H1 (cell line): ENCODE results near the gene TGM2. TPM values are rescaled to one million over a fixed set of nuclear protein-coding genes. Genes with fewer than 3 reads are reported as not detected.

Experiments used
- CTCF ChIA-PET: fragments of 300-600 bp; sonication (Branson Sonifier 250); formaldehyde crosslinking; loops from one replicate; lab custom pipeline; 2021; ENCODE audit not compliant: partially characterized antibody; lab: Charles Lee
- POLR2A ChIA-PET: fragments of 300-600 bp; sonication (Branson Sonifier 250); formaldehyde crosslinking; loops from one replicate; lab custom pipeline; 2021; ENCODE audit warnings: inconsistent platforms; ENCODE audit not compliant: partially characterized antibody; lab: Charles Lee
- DNase-seq, 2 experiments: peaks; one replicate each; pipeline versions ENCODE4 v3.0.0 to v3.0.0-alpha.2; 2010 to 2022; ENCODE audit warnings: low spot score in 2 of 2, low read depth in 1 of 2, mixed read lengths in 1 of 2
- FAIRE-seq: peaks from 2 replicates; lab custom pipeline; 2011; peaks lifted over from hg19 to GRCh38; lab: Jason Lieb, UNC
- H2AFZ ChIP-seq: 2 replicates; pipeline ENCODE4 v1.8.1; 2012; ENCODE audit warnings: low read length, inconsistent platforms
- H2AK5ac ChIP-seq: 2 replicates; pipeline ENCODE4 v1.6.1; 2013; ENCODE audit warnings: low read depth, low read length
- H2BK120ac ChIP-seq: replicated peaks from 2 replicates; pipeline ENCODE3; 2013; ENCODE audit warnings: low read depth, low read length, inconsistent platforms
- H2BK12ac ChIP-seq: 2 replicates; pipeline ENCODE4 v1.6.1; 2013; ENCODE audit warnings: low read depth, low read length
- H2BK15ac ChIP-seq: 2 replicates; pipeline ENCODE4 v1.6.1; 2013; ENCODE audit warnings: low read length
- H2BK20ac ChIP-seq: 2 replicates; pipeline ENCODE4 v1.6.1; 2013; ENCODE audit warnings: low read length
- H2BK5ac ChIP-seq: 2 replicates; pipeline ENCODE4 v1.6.1; 2013; ENCODE audit warnings: low read depth, low read length
- H3K14ac ChIP-seq: 2 replicates; pipeline ENCODE4 v1.6.1; 2013; ENCODE audit warnings: inconsistent platforms; ENCODE audit not compliant: insufficient read length
- H3K18ac ChIP-seq: 2 replicates; pipeline ENCODE4 v1.6.1; 2013; ENCODE audit warnings: low read length; ENCODE audit errors: extremely low read depth
- H3K23ac ChIP-seq: 2 replicates; pipeline ENCODE4 v1.6.1; 2013; ENCODE audit warnings: inconsistent platforms; ENCODE audit not compliant: insufficient read length
- H3K23me2 ChIP-seq: 2 replicates; pipeline ENCODE4 v1.6.1; 2013; ENCODE audit warnings: low read depth, low read length
- H3K27ac ChIP-seq: 2 replicates; pipeline ENCODE4 v1.6.1; 2011; ENCODE audit warnings: low read depth, low read length, inconsistent platforms
- H3K27me3 ChIP-seq, 4 experiments: replicated peaks in 1 of 4; 1 replicate in 1 of 4; 2 replicates in 3 of 4; pipeline versions ENCODE4 v1.6.1 to v1.8.1; 2011 to 2013; ENCODE audit warnings: low read length in 3 of 4, mild to moderate bottlenecking in 3 of 4, inconsistent platforms in 2 of 4, mixed read lengths in 2 of 4, moderate library complexity in 1 of 4; ENCODE audit not compliant: control insufficient read depth in 3 of 4, insufficient read depth in 3 of 4; ENCODE audit errors: extremely low read depth in 1 of 4
- H3K36me3 ChIP-seq, 4 experiments: 2 replicates each; pipeline versions ENCODE4 v1.6.1 to v1.8.1; 2011 to 2013; ENCODE audit warnings: mild to moderate bottlenecking in 4 of 4, low read length in 3 of 4, moderate library complexity in 2 of 4, control low read depth in 1 of 4, inconsistent platforms in 1 of 4; ENCODE audit not compliant: insufficient read depth in 4 of 4, control insufficient read depth in 2 of 4
- H3K4ac ChIP-seq: replicated peaks from 2 replicates; pipeline ENCODE3; 2013; ENCODE audit warnings: low read length, low read depth, mixed read lengths, inconsistent platforms; ENCODE audit not compliant: insufficient read length
- H3K4me1 ChIP-seq, 4 experiments: replicated peaks in 1 of 4; 1 replicate in 1 of 4; 2 replicates in 3 of 4; pipeline versions ENCODE4 v1.6.1 to v1.8.1; 2011 to 2013; ENCODE audit warnings: low read length in 3 of 4, inconsistent platforms in 2 of 4, mixed read lengths in 1 of 4; ENCODE audit not compliant: insufficient read depth in 4 of 4, control insufficient read depth in 3 of 4
- H3K4me2 ChIP-seq, 2 experiments: 2 replicates each; pipeline versions ENCODE4 v1.6.1 to v1.8.1; 2011 to 2013; ENCODE audit warnings: low read depth in 2 of 2, low read length in 2 of 2, control low read depth in 1 of 2, inconsistent platforms in 1 of 2, mild to moderate bottlenecking in 1 of 2; ENCODE audit not compliant: insufficient read depth in 1 of 2
- H3K4me3 ChIP-seq, 4 experiments: fragments of 200-600, 300-600 bp in 1 of 4; sonication (generic), shearing (Covaris generic), sonication (Bioruptor Twin) in 1 of 4; 2 replicates each; pipeline versions ENCODE4 v1.5.1 to v1.8.1; 2011 to 2016; ENCODE audit warnings: low read length in 4 of 4, low read depth in 3 of 4, control low read depth in 2 of 4, inconsistent platforms in 2 of 4, mild to moderate bottlenecking in 2 of 4, mixed read lengths in 1 of 4, moderate library complexity in 1 of 4; ENCODE audit not compliant: insufficient read depth in 2 of 4; ENCODE audit errors: extremely low read depth in 1 of 4
- H3K56ac ChIP-seq: replicated peaks from 2 replicates; pipeline ENCODE3; 2013; ENCODE audit warnings: low read depth, mild to moderate bottlenecking, mixed read lengths, low read length, inconsistent platforms; ENCODE audit not compliant: insufficient read length
- H3K79me1 ChIP-seq: 2 replicates; pipeline ENCODE4 v1.6.1; 2013; ENCODE audit warnings: low read depth, low read length, control low read depth
- H3K79me2 ChIP-seq, 2 experiments: 2 replicates each; pipeline versions ENCODE4 v1.6.1 to v1.8.1; 2012 to 2013; ENCODE audit warnings: low read length in 2 of 2, mild to moderate bottlenecking in 2 of 2, inconsistent platforms in 1 of 2; ENCODE audit not compliant: insufficient read depth in 2 of 2, control insufficient read depth in 1 of 2
- H3K9ac ChIP-seq, 4 experiments: replicated peaks in 1 of 4; 1 replicate in 1 of 4; 2 replicates in 3 of 4; pipeline versions ENCODE4 v1.6.1 to v1.8.1; 2011 to 2013; ENCODE audit warnings: low read depth in 3 of 4, low read length in 3 of 4, control low read depth in 2 of 4, mild to moderate bottlenecking in 2 of 4, moderate library complexity in 2 of 4, inconsistent platforms in 1 of 4; ENCODE audit errors: extremely low read depth in 1 of 4
- H3K9me3 ChIP-seq, 2 experiments: 2 replicates each; pipeline versions ENCODE4 v1.6.1 to v1.8.1; 2012 to 2013; ENCODE audit warnings: mild to moderate bottlenecking in 2 of 2, moderate library complexity in 2 of 2, control low read depth in 1 of 2, inconsistent platforms in 1 of 2, low read depth in 1 of 2, low read length in 1 of 2, mixed read lengths in 1 of 2; ENCODE audit not compliant: insufficient read depth in 2 of 2
- H4K20me1 ChIP-seq, 2 experiments: replicated peaks in 1 of 2; 2 replicates each; pipeline versions ENCODE3 to v1.8.1; 2011 to 2013; ENCODE audit warnings: inconsistent platforms in 2 of 2, low read length in 2 of 2, mild to moderate bottlenecking in 1 of 2; ENCODE audit not compliant: insufficient read depth in 2 of 2, control insufficient read depth in 1 of 2
- H4K5ac ChIP-seq: 2 replicates; pipeline ENCODE4 v1.6.1; 2013; ENCODE audit warnings: low read length, low read depth, mixed read lengths, inconsistent platforms; ENCODE audit not compliant: insufficient read length
- H4K8ac ChIP-seq: 2 replicates; pipeline ENCODE4 v1.8.0; 2013; ENCODE audit warnings: mild to moderate bottlenecking, moderate library complexity, low read length, inconsistent platforms; ENCODE audit not compliant: insufficient read depth; ENCODE audit errors: extremely low read depth
- H4K91ac ChIP-seq: replicated peaks from 2 replicates; pipeline ENCODE3; 2013; ENCODE audit warnings: low read length, mixed read lengths, inconsistent platforms; ENCODE audit not compliant: insufficient read length
- BACH1 ChIP-seq: IDR thresholded peaks from 2 replicates; pipeline ENCODE4 v1.6.1; 2012; ENCODE audit warnings: low read length, improper control_type of control experiment
- JUND ChIP-seq: IDR thresholded peaks from 2 replicates; pipeline ENCODE4 v1.6.1; 2011; ENCODE audit warnings: mild to moderate bottlenecking, improper control_type of control experiment, low read length
- SIX5 ChIP-seq: IDR thresholded peaks from 2 replicates; pipeline ENCODE4 v1.6.1; 2011; ENCODE audit warnings: mild to moderate bottlenecking, low read depth, low read length
- TEAD4 ChIP-seq: IDR thresholded peaks from 2 replicates; pipeline ENCODE4 v1.6.1; 2012; ENCODE audit warnings: low read depth, low read length, inconsistent platforms, mixed read lengths
- WGBS, 2 experiments: shearing (Covaris generic) in 1 of 2; methylation state at CpG; one replicate each; pipeline versions ENCODE4 v1.1.6 to v1.1.7; 2013 to 2015; ENCODE audit warnings: low lambda C conversion rate in 2 of 2, mixed read lengths in 2 of 2, inconsistent platforms in 1 of 2, low coverage in 1 of 2, missing lambda C conversion rate in 1 of 2; ENCODE audit not compliant: insufficient replicate concordance in 2 of 2, insufficient coverage in 1 of 2, insufficient read length in 1 of 2; ENCODE audit errors: extremely low coverage in 1 of 2, missing lambda C conversion rate in 1 of 2; 5-methylcytosine and 5-hydroxymethylcytosine counted together
- polyA plus RNA-seq, 7 experiments: library from polyadenylated mRNA; depleted of rRNA in 3 of 7; stranded (reverse) in 5 of 7; unstranded in 2 of 7; fragments of >200 nt in 5 of 7; fragments of 200-250 nt in 2 of 7; gene quantifications; 1 replicate in 5 of 7; 2 replicates in 1 of 7; 4 replicates in 1 of 7; pipeline versions ENCODE4 v1.2.1 to v1.2.3, GENCODE V29; 2011 to 2013; ENCODE audit warnings: missing spikeins in 2 of 7, mixed read lengths in 2 of 7
- total RNA-seq: library from RNA; stranded (reverse); fragmentation: NEBNext Ultra II Directional; extraction: Animal tissue kit (Norgen Biotek cat#: 25700); gene quantifications from 2 replicates; pipeline ENCODE4 v1.2.1, GENCODE V29; 2021

The TGM2 gene
- total and polyA plus RNA-seq, 2 of the 8 experiments (the other 6 are each of a cell fraction or from before 2014, with no cell fraction given): 0.86 to 1.0 TPM

GRCh38 chr20:38134427-38135270, 30.4 kb downstream of the TGM2 start:
- Histone ChIP-seq H4K8ac (no peak overlapping the region), H3K9me3 (no peaks in the 10 kb centered on the region), H2BK20ac (no peak overlapping the region), H3K23me2 (peaks cover 1% of the 10 kb centered on the region; the same call in 1 of the 2 replicates), H3K23ac (no peak overlapping the region), H3K4me3 (no peak overlapping the region), H3K36me3 (no peaks in the 10 kb centered on the region), H2BK15ac (no peak overlapping the region), H3K4ac (no peak overlapping the region), H4K91ac (no peak overlapping the region), H3K14ac (no peak overlapping the region), H3K4me2 (no peak overlapping the region), H4K20me1 (no peaks in the 10 kb centered on the region), H2BK5ac (no peak overlapping the region), H3K18ac (no peak overlapping the region; the same call in 1 of the 2 replicates), H3K27ac (no peak overlapping the region), H2AFZ (0 out of 2 replicates have a peak overlapping the region, but pooled peaks have one; percentile 69), H2BK12ac (peak overlapping the region; percentile 68; the same call in 1 of the 2 replicates), H3K79me2 (no peaks in the 10 kb centered on the region), H3K79me1 (no peaks in the 10 kb centered on the region), H4K5ac (no peak overlapping the region), H2BK120ac (no peak overlapping the region), H2AK5ac (no peak overlapping the region), H3K56ac (no peak overlapping the region), H3K9ac (no peak overlapping the region), H3K4me1 (peaks cover 0 to 4% (median 0%) of the 10 kb centered on the region in 4 experiments; a peak in 1 of 7 replicates), H3K27me3 (no peaks in the 10 kb centered on the region)
- no peak for FAIRE-seq
- CTCF ChIA-PET: no interaction called here
- POLR2A ChIA-PET: no interaction called here
- WGBS, 2 experiments: 93% methylated on average over 8 of the region's 9 CpGs; no CpG with 5 or more reads in 1 of the 2 experiments
- DNase-seq: no peak
- TF ChIP-seq JUND (no peak), SIX5 (no peak), TEAD4 (no peak), BACH1 (no peak)
